Activated naive CD4-positive, alpha-beta T cell treated with anti-CD3 and anti-CD28 coated beads for 36 hours (primary cell): ENCODE measurements around the gene SKP1. TPM values are rescaled to one million over a fixed set of nuclear protein-coding genes. Genes with fewer than 3 reads are reported as not detected.

Source experiments
- CTCF ChIA-PET: fragments of 350-600 bp; sonication (Branson Sonifier 250); formaldehyde crosslinking; loops from one replicate; lab custom pipeline; 2021; ENCODE audit warnings: antibody characterized with exemption; lab: Charles Lee
- DNase-seq: peaks from one replicate; pipeline ENCODE4 v3.0.0-alpha.2; 2020
- H3K27ac Mint-ChIP-seq: one replicate; pipeline ENCODE4 v1.8.0; 2021; ENCODE audit warnings: mild to moderate bottlenecking, mixed read lengths
- H3K27me3 Mint-ChIP-seq: one replicate; pipeline ENCODE4 v1.8.0; 2021; ENCODE audit warnings: low read depth, mixed read lengths
- H3K36me3 Mint-ChIP-seq: one replicate; pipeline ENCODE4 v1.8.0; 2021; ENCODE audit warnings: low read depth, mixed read lengths
- H3K4me1 Mint-ChIP-seq: one replicate; pipeline ENCODE4 v1.8.0; 2021; ENCODE audit warnings: low read depth, mixed read lengths
- H3K4me3 Mint-ChIP-seq: one replicate; pipeline ENCODE4 v1.8.0; 2021; ENCODE audit warnings: mild to moderate bottlenecking, moderate library complexity, mixed read lengths
- H3K9me3 Mint-ChIP-seq: one replicate; pipeline ENCODE4 v1.8.0; 2021; ENCODE audit warnings: mixed read lengths
- intact Hi-C: fragments of 100-400 bp; cut with micrococcal nuclease; formaldehyde crosslinking; loops from one replicate; pipeline ENCODE4 v1.15.1; 2023
- total RNA-seq, 2 experiments: library from RNA; stranded (reverse); gene quantifications; one replicate each; pipeline ENCODE4 v1.2.3, GENCODE V29; 2021

SKP1 gene
- total RNA-seq, 2 experiments from 2014 or later: 307 to 309 TPM

DNA sequence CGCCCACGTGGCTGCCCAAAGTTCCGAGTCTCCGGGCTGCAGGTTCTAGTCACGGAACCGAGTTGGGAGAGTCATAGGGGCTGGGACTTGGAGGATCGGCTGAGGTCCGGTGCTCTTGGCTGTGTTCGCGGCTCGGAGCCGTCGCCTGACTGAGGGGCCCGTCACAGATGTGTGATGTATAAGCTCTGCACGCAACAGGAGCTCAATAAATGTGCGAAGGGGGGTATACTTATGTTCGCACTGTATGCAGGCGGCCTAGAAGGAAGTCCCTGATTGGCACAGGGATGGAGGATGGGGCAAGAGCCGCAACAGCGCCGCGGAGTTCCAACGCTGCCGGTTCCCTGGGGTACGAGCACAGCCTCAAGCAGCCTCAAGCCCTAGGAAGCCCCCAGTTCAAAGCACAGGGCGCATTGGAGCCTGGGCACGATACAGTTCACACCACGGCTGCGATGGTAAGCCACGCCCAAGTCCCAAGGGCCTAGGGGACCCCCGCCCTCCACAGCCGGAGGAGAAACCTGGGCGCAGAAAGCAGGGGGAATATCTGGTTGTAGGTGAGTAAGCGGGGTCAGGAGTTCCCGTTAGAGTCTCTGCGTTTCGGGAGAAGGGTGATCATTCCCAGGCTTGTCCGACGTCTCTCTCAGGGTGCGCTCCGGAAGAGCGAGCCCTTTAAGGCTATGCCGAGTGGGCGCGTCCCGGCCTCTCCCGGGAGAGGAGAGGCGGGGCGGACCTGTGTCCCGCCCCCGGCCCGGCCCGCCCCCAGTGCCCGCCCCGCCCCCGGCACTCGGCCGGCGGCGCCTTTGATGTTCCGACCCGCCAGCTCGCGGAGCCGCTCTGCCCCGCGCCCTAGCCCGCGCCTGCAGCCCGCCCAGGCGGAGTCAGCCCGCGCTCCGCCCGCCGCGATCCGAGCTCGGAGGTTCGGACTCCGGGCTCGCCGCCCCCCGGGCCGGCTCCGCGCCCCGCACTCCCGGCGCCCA, 62.6 kb downstream of the SKP1 start, which contains the start of gene TCF7:
TCF7 (plus strand) TSS at position 780 of the 974 bp plus-strand sequence. CDS start 226 bp downstream, outside the sequence.
- H3K36me3 Mint-ChIP-seq: peaks cover 37% of the 10 kb centered on the region
- H3K4me3 Mint-ChIP-seq: peak within 1 kb of the TSS; percentile 81
- peaks cover 64% of the 10 kb centered on the region for H3K4me1 Mint-ChIP-seq
- intact Hi-C loops: loop anchor here (1.0 to 10.0 kb wide), 7 partner anchors 18 to 1689 kb away; partner anchors contain the start of genes JADE2 and PPP2CA
- DNase-seq: peak; percentile 81
- H3K27me3 Mint-ChIP-seq: no peaks in the 10 kb centered on the region
- CTCF ChIA-PET: interaction anchor here (0.8 to 22.6 kb wide), 5 partner anchors 10 to 73 kb away, joined by 3 to 437 read pairs (median 34); no protein-coding TSS in a partner anchor
- H3K9me3 Mint-ChIP-seq: no peaks in the 10 kb centered on the region
- H3K27ac Mint-ChIP-seq: peak within 1 kb of the TSS; percentile 91

DNA sequence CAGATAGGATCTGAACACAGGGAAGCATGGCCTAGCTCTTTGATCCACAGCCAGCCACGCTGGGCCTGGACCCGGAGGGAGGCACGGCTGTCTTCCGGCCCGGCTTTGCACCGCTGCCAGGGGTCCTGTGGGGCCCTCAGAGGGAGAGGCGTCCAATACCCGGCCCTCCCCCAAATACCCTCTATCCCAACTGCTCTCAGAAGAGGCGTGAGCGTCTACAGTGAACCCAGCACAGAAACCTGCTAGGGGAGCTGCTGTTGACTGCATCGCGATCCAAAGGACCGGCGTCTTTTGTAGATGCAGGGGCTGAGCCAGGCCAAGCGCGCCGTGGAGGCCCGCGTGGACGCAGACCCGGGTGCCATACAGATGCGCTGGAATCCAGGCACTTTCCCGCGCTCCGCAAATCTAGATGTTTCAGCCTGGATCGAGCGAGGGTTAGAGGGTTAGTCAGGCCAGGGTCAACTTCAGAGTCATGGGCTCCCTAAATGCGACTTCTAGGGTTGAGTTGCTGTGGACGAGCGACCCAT, 63.3 kb downstream of the SKP1 start:
- CTCF ChIA-PET: interaction anchor here (0.8 to 22.6 kb wide), 8 partner anchors 10 to 72 kb away, joined by 3 to 437 read pairs (median 6); no protein-coding TSS in a partner anchor
- Mint-ChIP-seq H3K27me3 (no peaks in the 10 kb centered on the region), H3K27ac (peak overlapping the region; percentile 91), H3K36me3 (peaks cover 31% of the 10 kb centered on the region), H3K9me3 (no peaks in the 10 kb centered on the region), H3K4me1 (peaks cover 60% of the 10 kb centered on the region), H3K4me3 (peak overlapping the region; percentile 81)
- intact Hi-C loops: loop anchor here (5.0 to 10.0 kb wide), 4 partner anchors 114 to 1689 kb away; partner anchors contain the start of genes JADE2 and PPP2CA
- DNase-seq: no peak

DNA sequence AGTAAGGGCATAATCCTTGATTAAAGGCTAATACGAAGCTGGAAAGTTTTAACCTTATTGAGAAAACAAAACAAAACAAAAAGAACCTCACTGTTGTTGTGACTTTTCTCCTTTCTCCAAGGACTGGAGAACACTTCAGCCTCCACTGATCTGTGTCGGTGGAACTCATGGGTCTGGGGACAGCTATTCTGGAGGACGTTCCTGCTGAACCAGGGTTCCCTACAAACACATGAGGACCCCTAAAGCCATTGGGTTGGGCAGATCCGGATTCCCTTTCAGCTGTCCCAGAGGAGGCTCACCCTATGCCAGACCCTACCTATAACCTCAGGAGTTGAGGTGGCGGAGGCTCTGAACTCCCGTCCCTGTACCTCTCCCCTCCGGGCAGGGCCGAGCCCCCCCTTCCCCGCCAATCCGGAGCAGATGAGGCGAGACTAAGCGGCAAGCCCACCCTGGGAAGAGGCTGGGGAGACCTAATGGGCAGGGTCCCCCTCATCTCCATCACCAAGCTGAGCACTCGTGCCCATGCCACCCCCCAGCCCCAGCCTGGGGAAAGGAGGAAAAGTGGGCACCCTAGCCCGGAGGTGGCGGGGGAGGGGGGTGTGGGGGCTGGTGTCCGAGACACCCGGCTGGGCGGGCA, 63.9 kb downstream of the SKP1 start:
- Mint-ChIP-seq H3K9me3 (no peaks in the 10 kb centered on the region), H3K27me3 (no peaks in the 10 kb centered on the region), H3K4me1 (peaks cover 59% of the 10 kb centered on the region), H3K27ac (peak overlapping the region; percentile 91), H3K4me3 (peak overlapping the region; percentile 81), H3K36me3 (peaks cover 27% of the 10 kb centered on the region)
- intact Hi-C loops: loop anchor here (1.0 to 10.0 kb wide), 6 partner anchors 13 to 1688 kb away; partner anchors contain the start of genes JADE2 and PPP2CA
- DNase-seq: no peak
- CTCF ChIA-PET: interaction anchor here (0.9 to 22.6 kb wide), 10 partner anchors 11 to 71 kb away, joined by 3 to 437 read pairs (median 6); no protein-coding TSS in a partner anchor

DNA sequence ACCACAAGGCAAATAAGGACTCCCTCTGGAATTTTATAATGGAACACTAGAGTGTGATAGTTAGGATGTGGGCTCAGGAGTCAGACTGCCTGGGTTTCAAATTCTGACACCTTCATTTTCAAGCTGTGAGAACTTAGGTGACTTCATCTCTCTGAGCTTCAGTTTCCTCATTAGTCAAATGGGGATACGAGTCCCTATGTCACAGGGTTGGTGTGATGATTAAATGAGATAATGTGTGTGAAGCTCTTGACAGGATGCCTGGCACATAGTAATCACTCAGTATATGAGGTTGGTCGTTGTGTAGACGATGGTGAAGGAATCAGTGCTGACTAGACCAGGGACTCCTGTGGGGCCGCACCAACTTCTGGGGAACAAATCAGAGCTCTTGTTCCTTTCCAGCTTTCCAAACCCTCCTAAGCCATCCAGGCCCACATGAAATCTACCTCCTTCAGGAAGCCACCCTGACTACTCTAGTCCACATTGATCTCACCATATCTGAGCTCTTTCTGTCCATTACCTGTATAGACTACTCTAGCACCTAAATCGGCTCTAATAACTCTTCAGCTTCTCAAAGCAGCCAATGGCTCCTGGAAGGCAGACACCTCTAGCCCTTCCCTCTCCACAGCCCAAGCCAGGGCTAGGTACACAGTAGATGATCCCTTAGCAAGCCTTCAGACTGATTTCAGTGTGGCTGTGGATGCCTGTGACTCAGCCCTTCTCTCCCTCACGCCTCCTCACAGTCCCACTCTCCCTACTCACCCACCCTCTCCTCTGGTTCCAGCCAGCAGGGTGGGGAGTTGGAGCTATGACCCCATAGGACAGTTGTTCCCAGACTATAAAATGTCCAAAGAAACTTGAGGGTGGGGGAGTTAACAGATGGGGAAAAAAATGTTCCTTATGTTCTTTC, 64.8 kb downstream of the SKP1 start:
- CTCF ChIA-PET: interaction anchor here (0.7 to 22.6 kb wide), 15 partner anchors 7 to 71 kb away, joined by 3 to 437 read pairs (median 5); no protein-coding TSS in a partner anchor
- Mint-ChIP-seq H3K9me3 (no peaks in the 10 kb centered on the region), H3K4me3 (peak overlapping the region; percentile 81), H3K36me3 (peaks cover 18% of the 10 kb centered on the region), H3K27me3 (no peaks in the 10 kb centered on the region), H3K27ac (peak overlapping the region; percentile 91), H3K4me1 (peaks cover 58% of the 10 kb centered on the region)
- intact Hi-C loops: loop anchor here (1.0 to 10.0 kb wide), 7 partner anchors 12 to 1687 kb away; partner anchors contain the start of genes JADE2 and PPP2CA
- peak; percentile 78 for DNase-seq

DNA sequence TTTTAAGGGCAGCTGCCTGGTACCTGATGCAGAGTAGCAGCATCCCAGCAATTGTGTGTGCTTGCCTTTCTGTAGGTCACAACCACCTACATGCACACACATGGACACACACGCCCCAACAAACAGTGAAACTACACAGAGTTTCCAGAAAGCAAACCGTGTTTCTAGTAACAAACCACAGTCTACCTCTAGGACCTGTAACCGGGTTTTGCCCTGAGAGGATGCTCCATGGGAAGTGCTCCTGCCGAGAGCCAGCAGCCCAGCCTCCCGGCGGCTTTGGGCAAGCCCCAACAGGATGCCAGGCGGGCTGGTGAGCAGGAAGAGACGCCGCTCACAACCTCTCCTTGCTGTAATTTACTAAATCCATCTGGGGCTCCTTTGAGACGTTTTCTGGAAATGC, 66.4 kb downstream of the SKP1 start:
- Mint-ChIP-seq H3K4me1 (peaks cover 66% of the 10 kb centered on the region), H3K4me3 (peak overlapping the region; percentile 34), H3K36me3 (peaks cover 5% of the 10 kb centered on the region), H3K27me3 (no peaks in the 10 kb centered on the region), H3K9me3 (no peaks in the 10 kb centered on the region), H3K27ac (peak overlapping the region; percentile 91)
- CTCF ChIA-PET: interaction anchor here (1.0 to 22.6 kb wide), 8 partner anchors 9 to 69 kb away, joined by 3 to 437 read pairs (median 6); no protein-coding TSS in a partner anchor
- DNase-seq: peak; percentile 79
- intact Hi-C loops: loop anchor here (5.0 to 10.0 kb wide), 4 partner anchors 117 to 1686 kb away; partner anchors contain the start of genes JADE2 and PPP2CA

DNA sequence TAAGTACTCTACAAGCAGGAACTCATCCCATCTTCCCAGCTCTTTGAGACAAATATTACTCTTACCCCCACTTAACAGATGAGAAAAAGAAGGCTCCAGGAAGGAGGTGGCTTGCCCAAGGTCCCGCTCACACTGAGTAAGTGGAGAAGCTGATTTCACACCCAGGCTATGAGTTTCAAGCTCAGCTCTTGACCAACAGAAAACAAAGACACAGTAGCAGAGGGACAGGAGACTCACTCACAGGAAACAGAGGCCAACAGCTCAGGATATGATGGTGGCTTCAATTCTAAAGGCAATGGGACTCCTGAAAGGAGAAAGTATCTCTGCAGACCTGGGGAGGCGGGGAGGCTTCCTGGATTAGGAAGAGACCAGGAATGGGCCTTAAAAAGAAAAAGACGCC, 69.0 kb downstream of the SKP1 start:
- DNase-seq: no peak
- H3K36me3 Mint-ChIP-seq: no peaks in the 10 kb centered on the region
- H3K4me1 Mint-ChIP-seq: peaks cover 86% of the 10 kb centered on the region
- intact Hi-C loops: no loop called here
- peak overlapping the region; percentile 62 for H3K27ac Mint-ChIP-seq
- no peaks in the 10 kb centered on the region for H3K9me3 Mint-ChIP-seq
- H3K4me3 Mint-ChIP-seq: no peak overlapping the region
- CTCF ChIA-PET: interaction anchor here (1.2 to 2.6 kb wide), 3 partner anchors 9 to 19 kb away, joined by 3 to 6 read pairs (median 6); no protein-coding TSS in a partner anchor
- H3K27me3 Mint-ChIP-seq: no peaks in the 10 kb centered on the region

DNA sequence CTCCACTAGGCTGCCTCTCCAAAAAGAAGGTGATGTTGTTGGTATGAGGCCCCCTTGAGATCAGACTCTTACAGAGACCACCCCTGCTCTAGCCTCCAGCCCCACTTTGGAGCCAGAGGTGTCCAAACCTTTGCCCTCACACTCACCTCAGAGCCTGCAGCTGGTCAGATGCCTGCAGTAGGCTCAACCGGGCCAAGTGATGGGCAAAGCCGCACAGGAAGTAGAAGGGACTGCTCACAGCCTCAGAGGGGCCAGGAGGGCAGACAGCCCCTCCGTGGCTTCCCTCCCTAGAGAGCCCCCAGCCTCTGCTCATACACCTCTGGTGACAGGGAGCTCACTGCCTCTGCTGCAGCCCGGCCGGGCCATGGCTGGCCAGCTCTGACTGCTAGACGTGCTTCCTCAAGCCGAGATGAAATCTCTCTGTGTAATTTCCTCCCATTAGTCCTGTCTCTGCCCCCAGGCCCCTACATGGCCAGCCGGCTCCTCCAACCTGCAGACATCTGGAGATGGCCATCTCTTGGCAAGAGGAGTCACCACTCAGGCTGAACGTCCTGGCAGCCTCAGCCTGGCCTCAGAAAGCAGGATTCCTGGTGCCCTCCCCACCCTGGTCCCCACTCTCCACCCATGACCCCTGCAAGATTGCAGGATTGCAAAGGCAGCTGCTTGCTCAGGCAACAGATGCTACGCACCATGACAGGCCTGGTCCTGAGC, 69.6 kb downstream of the SKP1 start:
- H3K27ac Mint-ChIP-seq: no peak overlapping the region
- no peak overlapping the region for H3K4me3 Mint-ChIP-seq
- DNase-seq: no peak
- intact Hi-C loops: no loop called here
- CTCF ChIA-PET: interaction anchor here (1.2 to 2.6 kb wide), 3 partner anchors 9 to 19 kb away, joined by 3 to 6 read pairs (median 6); no protein-coding TSS in a partner anchor
- peaks cover 84% of the 10 kb centered on the region for H3K4me1 Mint-ChIP-seq
- H3K9me3 Mint-ChIP-seq: no peaks in the 10 kb centered on the region
- no peaks in the 10 kb centered on the region for H3K27me3 Mint-ChIP-seq
- no peaks in the 10 kb centered on the region for H3K36me3 Mint-ChIP-seq

DNA sequence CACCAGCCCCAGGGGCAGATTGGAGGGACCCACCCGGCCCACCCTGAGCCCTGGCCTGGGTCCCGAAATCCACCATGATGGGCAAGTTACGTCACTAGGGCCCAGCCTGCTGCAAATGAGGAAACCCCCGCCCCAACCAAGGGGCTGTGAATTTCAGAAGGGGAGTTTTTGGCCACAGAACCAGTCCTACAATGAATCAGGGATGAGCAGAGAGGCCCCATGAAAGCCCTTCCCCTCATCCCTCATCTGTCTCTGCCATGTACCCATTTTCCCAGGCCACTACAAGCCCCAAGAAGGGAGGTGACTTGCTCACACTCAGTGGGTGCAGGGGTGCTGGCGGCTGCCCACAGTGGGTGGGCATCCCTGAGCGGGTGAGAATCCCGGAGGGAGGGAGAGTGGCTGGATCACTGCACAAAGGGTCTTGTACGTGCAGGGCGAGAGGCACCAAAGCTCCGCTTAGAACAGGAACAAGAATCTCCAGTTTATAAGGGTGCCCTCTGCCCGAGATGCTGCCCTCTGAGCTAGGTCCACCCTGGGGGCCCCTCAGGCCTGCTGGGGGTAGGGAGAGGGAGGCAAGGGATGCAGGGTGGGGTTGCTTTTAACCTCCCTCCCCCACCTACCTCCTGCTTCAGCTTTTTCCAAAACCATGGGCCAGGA, 72.6 kb downstream of the SKP1 start:
- Mint-ChIP-seq H3K4me1 (peaks cover 91% of the 10 kb centered on the region), H3K27me3 (no peaks in the 10 kb centered on the region), H3K4me3 (peak overlapping the region; percentile 54), H3K36me3 (no peaks in the 10 kb centered on the region), H3K9me3 (no peaks in the 10 kb centered on the region), H3K27ac (peak overlapping the region; percentile 92)
- intact Hi-C loops: loop anchor here (1.0 to 5.0 kb wide), 3 partner anchors 28 to 543 kb away; partner anchors contain the start of genes SEC24A and UBE2B
- CTCF ChIA-PET: interaction anchor here (0.6 to 4.7 kb wide), 11 partner anchors 11 to 55 kb away, joined by 3 to 24 read pairs (median 4); no protein-coding TSS in a partner anchor
- DNase-seq: peak; percentile 84

DNA sequence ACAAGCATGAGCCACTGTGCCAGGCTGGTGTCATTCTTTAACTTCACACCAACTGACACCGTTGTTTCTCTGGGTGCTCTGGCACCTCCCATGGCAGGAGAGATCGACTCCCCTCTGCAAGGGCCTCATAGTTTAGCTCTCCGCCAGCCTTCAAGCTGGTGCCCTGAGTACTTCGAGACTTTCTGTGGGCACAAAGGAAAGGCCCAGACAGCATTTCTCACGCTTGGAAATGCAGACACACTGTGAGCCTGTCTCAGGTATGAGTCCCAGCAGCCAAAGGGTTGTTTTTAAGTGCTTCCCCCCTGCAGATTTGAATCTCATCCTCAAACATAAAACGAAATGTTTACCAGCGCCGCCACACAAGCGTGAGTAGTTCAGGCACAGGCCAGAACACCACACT, 73.4 kb downstream of the SKP1 start:
- Mint-ChIP-seq H3K4me1 (peaks cover 94% of the 10 kb centered on the region), H3K9me3 (no peaks in the 10 kb centered on the region), H3K27me3 (no peaks in the 10 kb centered on the region), H3K36me3 (no peaks in the 10 kb centered on the region), H3K4me3 (peak overlapping the region; percentile 66), H3K27ac (peak overlapping the region; percentile 92)
- DNase-seq: peak; percentile 83
- CTCF ChIA-PET: interaction anchor here (0.6 to 4.7 kb wide), 9 partner anchors 15 to 58 kb away, joined by 3 to 24 read pairs (median 3); no protein-coding TSS in a partner anchor
- intact Hi-C loops: loop anchor here (1.0 to 5.0 kb wide), 3 partner anchors 29 to 544 kb away; partner anchors contain the start of genes SEC24A and UBE2B
